Endothelial cell of umbilical vein (primary cell): Measurements from ENCODE around the gene SESTD1. TPM values are rescaled to one million over a fixed set of nuclear protein-coding genes. Genes with fewer than 3 reads are reported as not detected.

Experiments
- BruUV-seq: library from RNA; stranded (reverse); fragments of 400-500 nt; replicated peaks from 2 replicates; lab custom pipeline; 2021; lab: Mats Ljungman, UMichigan
- CTCF ChIA-PET: fragments of 300-600, 350-600 bp; sonication (Branson Sonifier 250); formaldehyde crosslinking; loops from one replicate; lab custom pipeline; 2021; ENCODE audit warnings: antibody characterized with exemption, inconsistent platforms; lab: Charles Lee
- POLR2A ChIA-PET: fragments of 300-600, 350-600 bp; sonication (Branson Sonifier 250); formaldehyde crosslinking; loops from one replicate; lab custom pipeline; 2021; ENCODE audit warnings: antibody characterized with exemption, inconsistent platforms; lab: Charles Lee
- DNase-seq: peaks from one replicate; pipeline ENCODE4 v3.0.0-alpha.2; 2011; ENCODE audit warnings: low read depth, low spot score
- FAIRE-seq: peaks from 2 replicates; lab custom pipeline; 2011; peaks lifted over from hg19 to GRCh38; lab: Jason Lieb, UNC
- H2AFZ ChIP-seq: 2 replicates; pipeline ENCODE4 v1.6.0; 2012; ENCODE audit warnings: low read depth, low read length, control low read depth, inconsistent platforms
- H3K27ac ChIP-seq: 2 replicates; pipeline ENCODE4 v1.5.1; 2011; ENCODE audit warnings: low read depth, mild to moderate bottlenecking, control low read depth, low read length, moderate library complexity; ENCODE audit not compliant: insufficient read depth
- H3K27me3 ChIP-seq, 2 experiments: 2 replicates each; pipeline versions ENCODE4 v1.6.0 to v1.6.1; 2011; ENCODE audit warnings: low read length in 2 of 2, mixed read lengths in 1 of 2; ENCODE audit not compliant: control insufficient read depth in 2 of 2, insufficient read depth in 2 of 2
- H3K36me3 ChIP-seq, 2 experiments: 2 replicates in 1 of 2; 3 replicates in 1 of 2; pipeline ENCODE4 v1.5.1; 2011; ENCODE audit warnings: low read length in 2 of 2, mild to moderate bottlenecking in 1 of 2, moderate library complexity in 1 of 2; ENCODE audit not compliant: control insufficient read depth in 2 of 2, insufficient read depth in 2 of 2; ENCODE audit errors: extremely low read depth in 1 of 2
- H3K4me1 ChIP-seq: 3 replicates; pipeline ENCODE4 v1.5.1; 2011; ENCODE audit warnings: mild to moderate bottlenecking, low read length; ENCODE audit not compliant: control insufficient read depth, insufficient read depth; ENCODE audit errors: extremely low read depth
- H3K4me2 ChIP-seq: 2 replicates; pipeline ENCODE4 v1.6.1; 2011; ENCODE audit warnings: low read length, control low read depth, mixed read lengths; ENCODE audit not compliant: insufficient read depth
- H3K4me3 ChIP-seq, 3 experiments: fragments of 200-600 bp in 1 of 3; sonication (generic), shearing (Covaris generic) in 1 of 3; replicated peaks in 1 of 3; 2 replicates each; pipeline ENCODE4 v1.5.1; 2011 to 2016; ENCODE audit warnings: control low read depth in 3 of 3, low read length in 3 of 3, mild to moderate bottlenecking in 2 of 3, inconsistent platforms in 1 of 3, low read depth in 1 of 3, moderate library complexity in 1 of 3; ENCODE audit not compliant: insufficient read depth in 1 of 3
- H3K79me2 ChIP-seq: 2 replicates; pipeline ENCODE4 v1.6.0; 2012; ENCODE audit warnings: low read length, inconsistent platforms; ENCODE audit not compliant: control insufficient read depth, insufficient read depth
- H3K9ac ChIP-seq: replicated peaks from 2 replicates; pipeline ENCODE3; 2011; ENCODE audit warnings: low read length, control low read depth; ENCODE audit not compliant: insufficient read depth; ENCODE audit errors: extremely low read depth
- H3K9me1 ChIP-seq: replicated peaks from 3 replicates; pipeline ENCODE4 v1.6.0; 2011; ENCODE audit warnings: mild to moderate bottlenecking, low read length; ENCODE audit not compliant: control insufficient read depth, insufficient read depth; ENCODE audit errors: extremely low read depth
- H3K9me3 ChIP-seq: replicated peaks from 2 replicates; pipeline ENCODE4 v1.5.1; 2012; ENCODE audit warnings: low read length, inconsistent platforms; ENCODE audit not compliant: control insufficient read depth, insufficient read depth
- H4K20me1 ChIP-seq: replicated peaks from 2 replicates; pipeline ENCODE3; 2011; ENCODE audit warnings: mild to moderate bottlenecking, low read length; ENCODE audit not compliant: control insufficient read depth, insufficient read depth; ENCODE audit errors: extremely low read depth
- CTCF ChIP-seq, 2 donors: IDR thresholded peaks; 1 replicate in 1 of 2; 2 replicates in 1 of 2; pipeline ENCODE4 v1.5.1; 2011; ENCODE audit warnings: low read length in 2 of 2, mild to moderate bottlenecking in 2 of 2, moderate library complexity in 2 of 2, control low read depth in 1 of 2, inconsistent platforms in 1 of 2, low read depth in 1 of 2; ENCODE audit not compliant: insufficient read depth in 1 of 2; ENCODE audit errors: extremely low read depth in 1 of 2
- EZH2 ChIP-seq: IDR thresholded peaks from 2 replicates; pipeline ENCODE4 v1.6.1; 2012; ENCODE audit warnings: borderline replicate concordance, low read depth, mild to moderate bottlenecking, moderate library complexity, low read length, inconsistent platforms; ENCODE audit not compliant: severe bottlenecking
- FOS ChIP-seq: IDR thresholded peaks from 2 replicates; pipeline ENCODE4 v1.6.1; 2011; ENCODE audit warnings: mild to moderate bottlenecking, low read length, moderate library complexity, borderline replicate concordance; ENCODE audit not compliant: insufficient read depth
- GATA2 ChIP-seq: IDR thresholded peaks from 2 replicates; pipeline ENCODE4 v1.7.0; 2011; ENCODE audit warnings: low read depth, mild to moderate bottlenecking, moderate library complexity, mixed read lengths, low read length; ENCODE audit not compliant: insufficient read length, insufficient read depth
- JUN ChIP-seq: IDR thresholded peaks from 2 replicates; pipeline ENCODE4 v1.6.1; 2011; ENCODE audit warnings: borderline replicate concordance, low read depth; ENCODE audit not compliant: insufficient read length, insufficient read depth
- MAX ChIP-seq: IDR thresholded peaks from 2 replicates; pipeline ENCODE4 v1.6.1; 2011; ENCODE audit not compliant: insufficient read depth, insufficient read length
- MYC ChIP-seq: IDR thresholded peaks from one replicate; pipeline ENCODE4 v1.6.1; 2011; ENCODE audit warnings: mild to moderate bottlenecking, low read depth, low read length
- POLR2A ChIP-seq: IDR thresholded peaks from 2 replicates; pipeline ENCODE4 v1.6.1; 2012; ENCODE audit warnings: low read depth, mild to moderate bottlenecking, control low read depth, low read length
- POLR2AphosphoS5 ChIP-seq: IDR thresholded peaks from 2 replicates; pipeline ENCODE4 v1.6.1; 2012; ENCODE audit warnings: low read depth, mild to moderate bottlenecking, control low read depth, low read length, moderate library complexity; ENCODE audit not compliant: insufficient read depth
- dilution Hi-C: fragments of 300-500 bp; cut with MboI; formaldehyde crosslinking; loops from one replicate; pipeline ENCODE4 v1.15.0; 2019; ENCODE audit warnings: low sequenced_read_pairs; ENCODE audit not compliant: extremely low pct_ligation_motif_present
- intact Hi-C: fragments of 100-400 bp; cut with micrococcal nuclease; formaldehyde crosslinking; loops from one replicate; pipeline ENCODE4 v1.10.0; 2022
- polyA plus RNA-seq, 4 experiments: library from polyadenylated mRNA; depleted of rRNA in 3 of 4; stranded (reverse) in 3 of 4; unstranded in 1 of 4; fragments of >200 nt; gene quantifications; 2 replicates each; pipeline versions ENCODE4 v1.2.1 to v1.2.3, GENCODE V29; 2011 to 2012; ENCODE audit warnings: missing spikeins in 1 of 4
- total RNA-seq: library from RNA; stranded (reverse); gene quantifications from 2 replicates; pipeline ENCODE4 v1.2.3, GENCODE V29; 2021

Gene SESTD1
- total and polyA plus RNA-seq, 2 donors (not counting 3 experiments of a cell fraction or from before 2014, with no cell fraction given) = 9.8 to 72.4 TPM

GRCh38 chr2:179285060-179285459, 20.4 kb upstream of the SESTD1 start:
- Histone ChIP-seq H3K79me2 (no peaks in the 10 kb centered on the region), H3K9ac (no peak overlapping the region), H2AFZ (no peak overlapping the region), H3K27me3 (peaks cover 0 to 1% of the 10 kb centered on the region in 2 experiments), H3K4me1 (no peaks in the 10 kb centered on the region), H3K36me3 (no peaks in the 10 kb centered on the region), H4K20me1 (no peaks in the 10 kb centered on the region), H3K4me2 (no peak overlapping the region), H3K9me3 (no peaks in the 10 kb centered on the region), H3K4me3 (no peak overlapping the region), H3K27ac (no peak overlapping the region), H3K9me1 (no peaks in the 10 kb centered on the region)
- DNase-seq (no peak), FAIRE-seq (no peak)
- intact Hi-C loops (no loop called here), dilution Hi-C loops (no loop called here)
- POLR2A ChIA-PET = no interaction called here
- no peak for TF ChIP-seq GATA2
- TF ChIP-seq FOS = no peak
- no peak for TF ChIP-seq POLR2A
- BruUV-seq = no TSS peak
- CTCF ChIA-PET = no interaction called here

GRCh38 chr2:179277429-179278196, 13.0 kb upstream of the SESTD1 start:
- POLR2A ChIA-PET = no interaction called here
- Histone ChIP-seq H4K20me1 (no peaks in the 10 kb centered on the region), H3K9ac (no peak overlapping the region), H3K9me3 (no peaks in the 10 kb centered on the region), H3K27ac (no peak overlapping the region), H3K4me3 (no peak overlapping the region), H3K4me2 (no peak overlapping the region), H2AFZ (no peak overlapping the region), H3K9me1 (no peaks in the 10 kb centered on the region), H3K27me3 (no peaks in the 10 kb centered on the region), H3K79me2 (no peaks in the 10 kb centered on the region), H3K4me1 (peaks cover 7% of the 10 kb centered on the region), H3K36me3 (no peaks in the 10 kb centered on the region)
- CTCF ChIA-PET = no interaction called here
- DNase-seq (no peak), FAIRE-seq (no peak)
- intact Hi-C loops (no loop called here), dilution Hi-C loops (no loop called here)
- TF ChIP-seq POLR2A (no peak), POLR2AphosphoS5 (no peak), JUN (no peak), MAX (no peak), FOS (no peak), CTCF (IDR thresholded peaks at IDR 0.05; ENCODE audit: extremely low read depth in 1 of 2, insufficient read depth in 1 of 2, low read depth in 1 of 2, low read length in 2 of 2) (no peak), MYC (no peak), EZH2 (no peak), GATA2 (no peak)
- no TSS peak for BruUV-seq
